HG03175 (cell line): ENCODE results near the gene MMP15.

Experiments
- ATAC-seq: cut with Tn5 transposase; IDR thresholded peaks from one replicate; pipeline ENCODE4 v1.9.1; 2021; ENCODE audit warnings: mild to moderate bottlenecking, moderate library complexity; ENCODE audit not compliant: unreplicated experiment

MMP15 gene

DNA sequence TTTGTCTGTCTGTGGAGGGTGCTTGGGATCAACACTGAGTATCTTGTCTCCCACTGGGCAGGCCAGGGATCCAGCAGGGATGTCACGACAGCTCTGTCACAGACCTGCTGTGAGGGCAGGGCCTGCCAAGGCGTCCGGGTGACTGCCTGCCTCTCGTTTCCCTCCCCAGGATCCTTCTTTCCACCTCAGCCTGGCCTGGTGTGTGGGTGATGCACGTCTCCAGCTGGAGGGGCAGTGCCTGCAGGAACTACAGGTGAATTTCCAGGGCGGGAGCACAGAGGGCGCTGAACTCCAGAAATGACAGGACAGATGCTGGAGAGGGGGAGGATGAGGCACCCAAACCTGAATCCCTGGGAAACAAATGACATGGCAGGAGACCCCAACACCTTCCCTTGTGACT lies 6.8 kb upstream of the MMP15 start:
- ATAC-seq = no peak

- ATAC-seq = no peak
Observed at GRCh38 chr16:58019866-58020538, 5.6 kb upstream of the MMP15 start.

- ATAC-seq = no peak
Observed at GRCh38 chr16:58020628-58021521, 4.7 kb upstream of the MMP15 start.

GRCh38 chr16:58021661-58022551 lies 3.6 kb upstream of the MMP15 start:
- no peak for ATAC-seq

GRCh38 chr16:58022601-58023371 lies 2.8 kb upstream of the MMP15 start:
- no peak for ATAC-seq

- ATAC-seq = no peak
Observed at GRCh38 chr16:58024486-58025350, 836 bp upstream of the MMP15 start.

GRCh38 chr16:58026139-58026704 lies 668 bp downstream of the MMP15 start:
- ATAC-seq = no peak

DNA sequence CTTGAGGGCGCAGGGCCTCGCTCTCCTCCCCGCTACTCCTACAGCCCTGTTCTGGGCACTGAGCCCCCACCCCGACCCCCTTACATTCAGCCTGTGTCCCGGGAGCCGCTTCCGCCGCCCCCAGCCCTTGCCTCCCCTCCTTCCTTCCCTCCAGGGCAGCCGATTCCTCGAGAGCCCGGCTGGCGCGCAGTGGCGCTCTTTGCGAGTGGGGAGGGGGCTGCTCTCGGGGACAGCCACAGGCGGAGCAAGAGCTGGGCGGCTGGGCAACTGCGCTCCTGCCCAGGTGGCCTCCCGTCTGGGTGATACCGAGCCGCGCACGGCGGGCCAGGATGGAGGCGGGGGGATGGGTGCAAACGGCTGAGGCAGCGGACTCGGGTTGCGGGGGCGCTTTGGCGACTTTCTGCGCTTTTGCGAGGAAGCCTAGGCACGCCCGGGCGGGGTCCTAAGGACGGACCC lies 1.2 kb downstream of the MMP15 start:
- no peak for ATAC-seq

- no peak for ATAC-seq
Observed at GRCh38 chr16:58027161-58027915, 1.8 kb downstream of the MMP15 start.

- ATAC-seq = no peak
Observed at GRCh38 chr16:58027916-58028455, 2.4 kb downstream of the MMP15 start.

DNA sequence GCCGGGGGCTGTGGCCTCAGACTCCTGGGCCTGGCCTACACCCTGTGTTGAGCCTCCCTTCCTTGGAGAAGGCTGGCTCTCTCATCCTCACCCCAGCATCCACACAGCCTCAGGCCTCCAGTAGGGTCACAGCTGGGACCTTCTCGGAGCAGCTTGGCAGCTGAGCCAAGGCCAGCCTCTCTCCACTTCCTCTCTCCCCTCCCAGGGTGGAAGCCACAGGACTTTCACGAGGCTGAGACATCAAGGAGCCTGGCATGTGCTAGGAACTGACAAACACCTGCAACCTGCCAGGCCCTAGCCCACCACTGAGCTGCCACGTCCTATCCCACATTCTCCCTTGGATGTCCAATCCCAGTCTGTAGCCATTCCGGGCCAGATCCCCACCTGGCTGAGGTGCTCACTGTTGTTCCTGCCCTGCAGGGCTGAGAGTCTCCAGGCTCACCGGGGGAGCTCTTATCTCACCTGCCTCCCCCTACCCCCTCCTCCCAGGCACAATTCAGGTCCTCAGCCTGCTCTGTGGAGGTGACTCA lies 3.1 kb downstream of the MMP15 start:
- no peak for ATAC-seq

DNA sequence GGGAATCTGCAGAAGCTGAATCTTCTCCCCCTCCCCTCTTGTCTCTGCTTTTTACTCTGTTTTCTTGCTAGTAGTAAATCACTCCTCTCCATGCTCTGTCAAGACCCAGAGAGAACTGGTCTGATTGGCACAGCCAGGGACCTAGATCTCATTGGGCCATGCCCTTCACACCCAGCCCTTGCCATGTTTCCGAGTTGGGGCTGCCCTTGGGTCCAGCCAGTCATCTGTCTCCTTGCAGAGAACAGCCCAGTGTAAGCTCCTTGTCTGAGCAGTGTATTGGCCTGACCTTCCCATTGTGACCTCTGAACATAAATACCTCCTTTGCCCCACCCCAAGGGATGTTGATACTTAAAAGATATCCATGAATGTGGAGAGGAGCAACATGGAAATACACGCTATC lies 3.9 kb downstream of the MMP15 start:
- ATAC-seq = no peak

- no peak for ATAC-seq
Observed at GRCh38 chr16:58030136-58030840, 4.7 kb downstream of the MMP15 start.

GRCh38 chr16:58031016-58031800 lies 5.7 kb downstream of the MMP15 start:
- ATAC-seq = no peak

- no peak for ATAC-seq
Observed at GRCh38 chr16:58032710-58033293, 7.2 kb downstream of the MMP15 start.

GRCh38 chr16:58034128-58034685 lies 8.7 kb downstream of the MMP15 start:
- no peak for ATAC-seq
